H1 (cell line): ENCODE results near the gene OR52E5. TPM values are rescaled to one million over a fixed set of nuclear protein-coding genes. Genes with fewer than 3 reads are reported as not detected.

ENCODE experiments used
- CTCF ChIA-PET: fragments of 300-600 bp; sonication (Branson Sonifier 250); formaldehyde crosslinking; loops from one replicate; lab custom pipeline; 2021; ENCODE audit not compliant: partially characterized antibody; lab: Charles Lee
- POLR2A ChIA-PET: fragments of 300-600 bp; sonication (Branson Sonifier 250); formaldehyde crosslinking; loops from one replicate; lab custom pipeline; 2021; ENCODE audit warnings: inconsistent platforms; ENCODE audit not compliant: partially characterized antibody; lab: Charles Lee
- DNase-seq, 2 experiments: peaks; one replicate each; pipeline versions ENCODE4 v3.0.0 to v3.0.0-alpha.2; 2010 to 2022; ENCODE audit warnings: low spot score in 2 of 2, low read depth in 1 of 2, mixed read lengths in 1 of 2
- FAIRE-seq: peaks from 2 replicates; lab custom pipeline; 2011; peaks lifted over from hg19 to GRCh38; lab: Jason Lieb, UNC
- H2AFZ ChIP-seq: 2 replicates; pipeline ENCODE4 v1.8.1; 2012; ENCODE audit warnings: low read length, inconsistent platforms
- H2AK5ac ChIP-seq: 2 replicates; pipeline ENCODE4 v1.6.1; 2013; ENCODE audit warnings: low read depth, low read length
- H2BK120ac ChIP-seq: replicated peaks from 2 replicates; pipeline ENCODE3; 2013; ENCODE audit warnings: low read depth, low read length, inconsistent platforms
- H2BK12ac ChIP-seq: 2 replicates; pipeline ENCODE4 v1.6.1; 2013; ENCODE audit warnings: low read depth, low read length
- H2BK15ac ChIP-seq: 2 replicates; pipeline ENCODE4 v1.6.1; 2013; ENCODE audit warnings: low read length
- H2BK20ac ChIP-seq: 2 replicates; pipeline ENCODE4 v1.6.1; 2013; ENCODE audit warnings: low read length
- H2BK5ac ChIP-seq: 2 replicates; pipeline ENCODE4 v1.6.1; 2013; ENCODE audit warnings: low read depth, low read length
- H3K14ac ChIP-seq: 2 replicates; pipeline ENCODE4 v1.6.1; 2013; ENCODE audit warnings: inconsistent platforms; ENCODE audit not compliant: insufficient read length
- H3K18ac ChIP-seq: 2 replicates; pipeline ENCODE4 v1.6.1; 2013; ENCODE audit warnings: low read length; ENCODE audit errors: extremely low read depth
- H3K23ac ChIP-seq: 2 replicates; pipeline ENCODE4 v1.6.1; 2013; ENCODE audit warnings: inconsistent platforms; ENCODE audit not compliant: insufficient read length
- H3K23me2 ChIP-seq: 2 replicates; pipeline ENCODE4 v1.6.1; 2013; ENCODE audit warnings: low read depth, low read length
- H3K27ac ChIP-seq: 2 replicates; pipeline ENCODE4 v1.6.1; 2011; ENCODE audit warnings: low read depth, low read length, inconsistent platforms
- H3K27me3 ChIP-seq, 4 experiments: replicated peaks in 1 of 4; 1 replicate in 1 of 4; 2 replicates in 3 of 4; pipeline versions ENCODE4 v1.6.1 to v1.8.1; 2011 to 2013; ENCODE audit warnings: low read length in 3 of 4, mild to moderate bottlenecking in 3 of 4, inconsistent platforms in 2 of 4, mixed read lengths in 2 of 4, moderate library complexity in 1 of 4; ENCODE audit not compliant: control insufficient read depth in 3 of 4, insufficient read depth in 3 of 4; ENCODE audit errors: extremely low read depth in 1 of 4
- H3K36me3 ChIP-seq, 4 experiments: 2 replicates each; pipeline versions ENCODE4 v1.6.1 to v1.8.1; 2011 to 2013; ENCODE audit warnings: mild to moderate bottlenecking in 4 of 4, low read length in 3 of 4, moderate library complexity in 2 of 4, control low read depth in 1 of 4, inconsistent platforms in 1 of 4; ENCODE audit not compliant: insufficient read depth in 4 of 4, control insufficient read depth in 2 of 4
- H3K4ac ChIP-seq: replicated peaks from 2 replicates; pipeline ENCODE3; 2013; ENCODE audit warnings: low read length, low read depth, mixed read lengths, inconsistent platforms; ENCODE audit not compliant: insufficient read length
- H3K4me1 ChIP-seq, 4 experiments: replicated peaks in 1 of 4; 1 replicate in 1 of 4; 2 replicates in 3 of 4; pipeline versions ENCODE4 v1.6.1 to v1.8.1; 2011 to 2013; ENCODE audit warnings: low read length in 3 of 4, inconsistent platforms in 2 of 4, mixed read lengths in 1 of 4; ENCODE audit not compliant: insufficient read depth in 4 of 4, control insufficient read depth in 3 of 4
- H3K4me2 ChIP-seq, 2 experiments: 2 replicates each; pipeline versions ENCODE4 v1.6.1 to v1.8.1; 2011 to 2013; ENCODE audit warnings: low read depth in 2 of 2, low read length in 2 of 2, control low read depth in 1 of 2, inconsistent platforms in 1 of 2, mild to moderate bottlenecking in 1 of 2; ENCODE audit not compliant: insufficient read depth in 1 of 2
- H3K4me3 ChIP-seq, 4 experiments: fragments of 200-600, 300-600 bp in 1 of 4; sonication (generic), shearing (Covaris generic), sonication (Bioruptor Twin) in 1 of 4; 2 replicates each; pipeline versions ENCODE4 v1.5.1 to v1.8.1; 2011 to 2016; ENCODE audit warnings: low read length in 4 of 4, low read depth in 3 of 4, control low read depth in 2 of 4, inconsistent platforms in 2 of 4, mild to moderate bottlenecking in 2 of 4, mixed read lengths in 1 of 4, moderate library complexity in 1 of 4; ENCODE audit not compliant: insufficient read depth in 2 of 4; ENCODE audit errors: extremely low read depth in 1 of 4
- H3K56ac ChIP-seq: replicated peaks from 2 replicates; pipeline ENCODE3; 2013; ENCODE audit warnings: low read depth, mild to moderate bottlenecking, mixed read lengths, low read length, inconsistent platforms; ENCODE audit not compliant: insufficient read length
- H3K79me1 ChIP-seq: 2 replicates; pipeline ENCODE4 v1.6.1; 2013; ENCODE audit warnings: low read depth, low read length, control low read depth
- H3K79me2 ChIP-seq, 2 experiments: 2 replicates each; pipeline versions ENCODE4 v1.6.1 to v1.8.1; 2012 to 2013; ENCODE audit warnings: low read length in 2 of 2, mild to moderate bottlenecking in 2 of 2, inconsistent platforms in 1 of 2; ENCODE audit not compliant: insufficient read depth in 2 of 2, control insufficient read depth in 1 of 2
- H3K9ac ChIP-seq, 4 experiments: replicated peaks in 1 of 4; 1 replicate in 1 of 4; 2 replicates in 3 of 4; pipeline versions ENCODE4 v1.6.1 to v1.8.1; 2011 to 2013; ENCODE audit warnings: low read depth in 3 of 4, low read length in 3 of 4, control low read depth in 2 of 4, mild to moderate bottlenecking in 2 of 4, moderate library complexity in 2 of 4, inconsistent platforms in 1 of 4; ENCODE audit errors: extremely low read depth in 1 of 4
- H3K9me3 ChIP-seq, 2 experiments: 2 replicates each; pipeline versions ENCODE4 v1.6.1 to v1.8.1; 2012 to 2013; ENCODE audit warnings: mild to moderate bottlenecking in 2 of 2, moderate library complexity in 2 of 2, control low read depth in 1 of 2, inconsistent platforms in 1 of 2, low read depth in 1 of 2, low read length in 1 of 2, mixed read lengths in 1 of 2; ENCODE audit not compliant: insufficient read depth in 2 of 2
- H4K20me1 ChIP-seq, 2 experiments: replicated peaks in 1 of 2; 2 replicates each; pipeline versions ENCODE3 to v1.8.1; 2011 to 2013; ENCODE audit warnings: inconsistent platforms in 2 of 2, low read length in 2 of 2, mild to moderate bottlenecking in 1 of 2; ENCODE audit not compliant: insufficient read depth in 2 of 2, control insufficient read depth in 1 of 2
- H4K5ac ChIP-seq: 2 replicates; pipeline ENCODE4 v1.6.1; 2013; ENCODE audit warnings: low read length, low read depth, mixed read lengths, inconsistent platforms; ENCODE audit not compliant: insufficient read length
- H4K8ac ChIP-seq: 2 replicates; pipeline ENCODE4 v1.8.0; 2013; ENCODE audit warnings: mild to moderate bottlenecking, moderate library complexity, low read length, inconsistent platforms; ENCODE audit not compliant: insufficient read depth; ENCODE audit errors: extremely low read depth
- H4K91ac ChIP-seq: replicated peaks from 2 replicates; pipeline ENCODE3; 2013; ENCODE audit warnings: low read length, mixed read lengths, inconsistent platforms; ENCODE audit not compliant: insufficient read length
- ATF2 ChIP-seq: IDR thresholded peaks from 2 replicates; pipeline ENCODE4 v1.6.1; 2012; ENCODE audit warnings: low read length, inconsistent platforms
- BCL11A ChIP-seq, 2 experiments: IDR thresholded peaks; one replicate each; pipeline ENCODE4 v1.6.1; 2011; ENCODE audit warnings: low read depth in 2 of 2, low read length in 2 of 2, mild to moderate bottlenecking in 2 of 2
- CHD2 ChIP-seq: IDR thresholded peaks from 2 replicates; pipeline ENCODE4 v1.6.1; 2012; ENCODE audit warnings: low read length, improper control_type of control experiment
- HDAC6 ChIP-seq: IDR thresholded peaks from one replicate; pipeline ENCODE4 v1.7.1; 2012; ENCODE audit warnings: low read depth, mild to moderate bottlenecking, inconsistent platforms, low read length, moderate library complexity
- KDM4A ChIP-seq: IDR thresholded peaks from one replicate; pipeline ENCODE4 v1.7.1; 2012; ENCODE audit warnings: low read depth, mild to moderate bottlenecking, moderate library complexity, low read length, inconsistent platforms; ENCODE audit not compliant: severe bottlenecking
- NRF1 ChIP-seq: IDR thresholded peaks from 2 replicates; pipeline ENCODE4 v1.6.1; 2011; ENCODE audit warnings: mild to moderate bottlenecking, low read depth, low read length, improper control_type of control experiment
- POU5F1 ChIP-seq: IDR thresholded peaks from 2 replicates; pipeline ENCODE4 v1.6.1; 2011; ENCODE audit warnings: low read depth, mild to moderate bottlenecking, low read length, moderate library complexity
- RBBP5 ChIP-seq: IDR thresholded peaks from 2 replicates; pipeline ENCODE4 v1.7.1; 2012; ENCODE audit warnings: low read depth, mild to moderate bottlenecking, inconsistent platforms, low read length, moderate library complexity, borderline replicate concordance
- RFX5 ChIP-seq: IDR thresholded peaks from 2 replicates; pipeline ENCODE4 v1.6.1; 2011; ENCODE audit warnings: low read depth, low read length, improper control_type of control experiment, borderline replicate concordance
- SAP30 ChIP-seq: fragments of 300-600 bp; sonication (generic); IDR thresholded peaks from 2 replicates; pipeline ENCODE4 v1.7.1; 2012; ENCODE audit warnings: low read length, moderate library complexity, mild to moderate bottlenecking, inconsistent platforms; ENCODE audit not compliant: insufficient read depth, insufficient replicate concordance
- TCF12 ChIP-seq: IDR thresholded peaks from 2 replicates; pipeline ENCODE4 v1.6.1; 2011; ENCODE audit warnings: low read depth, mild to moderate bottlenecking, low read length
- WGBS, 2 experiments: shearing (Covaris generic) in 1 of 2; methylation state at CpG; one replicate each; pipeline versions ENCODE4 v1.1.6 to v1.1.7; 2013 to 2015; ENCODE audit warnings: low lambda C conversion rate in 2 of 2, mixed read lengths in 2 of 2, inconsistent platforms in 1 of 2, low coverage in 1 of 2, missing lambda C conversion rate in 1 of 2; ENCODE audit not compliant: insufficient replicate concordance in 2 of 2, insufficient coverage in 1 of 2, insufficient read length in 1 of 2; ENCODE audit errors: extremely low coverage in 1 of 2, missing lambda C conversion rate in 1 of 2; 5-methylcytosine and 5-hydroxymethylcytosine counted together
- polyA plus RNA-seq, 7 experiments: library from polyadenylated mRNA; depleted of rRNA in 3 of 7; stranded (reverse) in 5 of 7; unstranded in 2 of 7; fragments of >200 nt in 5 of 7; fragments of 200-250 nt in 2 of 7; gene quantifications; 1 replicate in 5 of 7; 2 replicates in 1 of 7; 4 replicates in 1 of 7; pipeline versions ENCODE4 v1.2.1 to v1.2.3, GENCODE V29; 2011 to 2013; ENCODE audit warnings: missing spikeins in 2 of 7, mixed read lengths in 2 of 7
- total RNA-seq: library from RNA; stranded (reverse); fragmentation: NEBNext Ultra II Directional; extraction: Animal tissue kit (Norgen Biotek cat#: 25700); gene quantifications from 2 replicates; pipeline ENCODE4 v1.2.1, GENCODE V29; 2021

Gene OR52E5
- total and polyA plus RNA-seq, 2 of the 8 experiments (the other 6 are each of a cell fraction or from before 2014, with no cell fraction given): not detected

GRCh38 chr11:5929571-5930368 lies 36.8 kb downstream of the OR52E5 start:
- Histone ChIP-seq H3K27me3 (no peaks in the 10 kb centered on the region; a peak in 2 of 7 replicates), H4K20me1 (no peaks in the 10 kb centered on the region), H3K27ac (no peak overlapping the region), H3K79me1 (no peaks in the 10 kb centered on the region), H2AFZ (no peak overlapping the region), H3K9me3 (peaks cover 0 to 10% of the 10 kb centered on the region in 2 experiments; a peak in 2 of 4 replicates), H4K5ac (no peak overlapping the region), H3K36me3 (no peaks in the 10 kb centered on the region), H3K9ac (no peak overlapping the region), H3K4me2 (no peak overlapping the region), H3K23ac (no peak overlapping the region), H2BK5ac (no peak overlapping the region), H3K4me3 (no peak overlapping the region), H3K4ac (no peak overlapping the region), H3K79me2 (no peaks in the 10 kb centered on the region), H2BK15ac (no peak overlapping the region), H3K4me1 (no peaks in the 10 kb centered on the region), H3K18ac (no peak overlapping the region), H3K23me2 (0 out of 2 replicates have a peak, but pooled peaks cover 1% of the 10 kb centered on the region), H2AK5ac (no peak overlapping the region), H2BK12ac (no peak overlapping the region), H4K91ac (no peak overlapping the region), H2BK20ac (no peak overlapping the region), H2BK120ac (no peak overlapping the region), H4K8ac (no peak overlapping the region), H3K14ac (no peak overlapping the region), H3K56ac (no peak overlapping the region)
- FAIRE-seq: no peak
- DNase-seq: no peak
- 95 to 100% methylated on average over 1 to 31 of the region's 31 CpGs for WGBS, 2 experiments
- POLR2A ChIA-PET: no interaction called here
- CTCF ChIA-PET: no interaction called here
- TF ChIP-seq NRF1 (no peak), CHD2 (no peak), TCF12 (no peak), SAP30 (no peak), ATF2 (no peak), POU5F1 (no peak), KDM4A (no peak), RFX5 (no peak), RBBP5 (no peak), BCL11A (IDR thresholded peaks at IDR 0.05; ENCODE audit: low read depth in 2 of 2, low read length in 2 of 2) (no peak), HDAC6 (no peak)
